AG08396 (cell line): ENCODE results near the gene SRGAP1.
"Not testable (repeated sequence)": the region's sequence is repeated elsewhere in the genome, so short reads cannot be mapped to it uniquely, and the experiment has no call there.

ENCODE experiments used
- DNase-seq: peaks from one replicate; pipeline ENCODE4 v3.0.0; 2012; ENCODE audit warnings: low spot score, mixed read lengths

SRGAP1 gene

DNA sequence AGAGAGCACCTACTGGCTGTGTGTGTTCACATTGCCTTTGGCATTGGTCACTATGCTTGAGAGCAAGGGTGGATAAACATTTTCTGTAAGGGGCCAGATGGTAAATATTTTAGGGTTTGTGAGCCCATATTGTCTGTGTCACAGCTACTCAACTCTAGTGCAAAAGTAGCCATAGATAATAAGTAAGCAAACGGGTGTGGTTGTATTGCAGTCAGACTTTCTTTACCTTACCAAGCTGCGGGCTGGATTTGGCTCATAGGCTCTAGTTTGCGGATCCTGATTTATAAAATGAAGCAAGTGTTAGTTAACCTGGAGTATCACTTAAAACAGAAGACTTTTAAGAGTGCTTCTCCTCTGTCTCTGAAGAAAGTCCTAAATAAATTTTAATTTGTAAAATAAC lies 208.6 kb downstream of the SRGAP1 start:
- DNase-seq: no peak

DNA sequence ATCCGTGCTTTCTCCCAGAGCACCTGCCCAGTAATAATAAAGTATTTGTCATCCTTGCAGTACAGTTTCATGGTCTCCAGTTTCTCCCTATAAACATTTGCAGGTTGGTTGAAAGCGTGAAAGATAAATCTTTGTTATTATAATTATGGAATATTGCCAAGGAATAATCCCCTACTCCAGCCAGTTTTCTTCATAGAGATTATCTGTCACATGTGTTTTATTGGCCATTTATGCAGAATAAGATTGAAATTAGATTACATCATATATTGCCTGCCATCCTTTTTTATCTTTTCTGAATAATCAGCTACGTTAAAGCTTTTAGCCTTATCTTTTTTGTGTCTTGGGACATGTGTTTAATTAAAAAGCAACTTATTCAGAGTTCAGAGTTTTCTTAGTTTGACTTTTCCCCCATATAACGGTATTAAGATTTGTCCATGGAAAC lies 209.6 kb downstream of the SRGAP1 start:
- no peak for DNase-seq

DNA sequence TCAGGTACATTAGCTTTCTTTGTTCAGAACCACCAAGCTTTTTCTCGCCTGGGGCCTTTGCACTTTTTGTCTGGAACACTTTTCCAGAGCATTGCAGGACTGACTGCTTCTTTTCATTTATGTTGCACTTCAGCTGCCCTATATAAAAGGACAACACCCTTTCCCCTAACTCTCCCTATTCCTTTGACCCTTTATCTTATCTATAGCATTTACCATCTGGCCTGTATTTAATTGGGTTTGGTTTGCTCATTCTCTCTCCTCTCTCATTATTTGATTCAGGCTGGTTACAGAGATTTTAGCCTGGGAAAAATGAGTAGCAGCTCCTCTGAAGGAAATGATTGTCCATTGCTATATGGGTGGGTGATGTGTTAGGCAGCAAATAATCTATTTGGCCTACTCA lies 212.2 kb downstream of the SRGAP1 start:
- no peak for DNase-seq

DNA sequence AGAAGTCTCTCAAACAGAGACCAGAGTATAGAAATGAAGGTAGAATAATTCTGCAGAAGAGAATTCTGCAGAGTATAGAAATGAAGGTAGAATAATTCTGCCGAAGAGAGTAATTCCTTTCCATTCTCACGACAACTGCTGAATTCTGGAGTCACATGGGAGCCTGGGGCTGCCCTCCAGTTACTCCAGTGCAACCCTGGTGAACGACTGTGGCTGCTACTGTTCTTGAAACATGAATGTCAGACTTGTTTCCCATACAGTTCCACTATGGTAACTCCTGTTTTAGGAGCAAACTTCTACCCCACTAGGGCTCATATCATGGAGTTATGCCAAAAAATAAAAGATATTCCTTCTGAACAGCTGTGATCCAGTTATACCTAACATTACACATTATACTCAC lies 213.2 kb downstream of the SRGAP1 start:
- DNase-seq: no peak

DNA sequence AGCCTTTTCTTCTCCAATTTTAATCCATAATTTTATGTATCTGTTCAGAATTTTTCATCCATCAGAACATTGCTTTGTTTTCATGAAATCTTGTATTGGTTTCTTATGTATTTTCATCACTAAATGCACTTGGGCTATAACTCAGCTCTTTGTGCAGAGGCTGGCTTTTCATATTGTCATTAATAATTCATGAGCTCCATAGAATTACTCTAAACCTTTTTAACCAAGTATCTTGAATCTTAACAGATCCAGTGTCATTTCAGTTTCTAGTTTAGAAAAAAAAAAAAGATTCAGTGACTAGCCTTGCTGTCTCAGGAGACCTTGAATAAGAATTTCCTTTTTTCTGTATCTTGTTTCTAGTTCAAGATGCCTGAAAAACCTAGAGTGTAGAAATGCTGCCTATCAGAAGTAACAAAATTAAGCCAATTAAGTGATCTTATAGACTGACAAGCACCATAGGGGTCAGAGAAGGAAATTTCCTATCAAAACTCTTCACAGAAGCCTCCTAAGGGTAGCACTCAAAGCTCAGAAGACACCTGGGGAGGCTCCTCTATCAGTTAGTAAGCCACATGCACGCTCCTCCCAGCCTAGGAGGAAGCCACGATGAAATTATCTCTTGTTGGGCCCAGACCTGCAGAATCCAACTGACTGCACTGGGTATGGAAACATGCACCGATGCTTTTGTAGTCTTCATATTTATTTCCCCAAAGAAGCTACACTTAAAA lies 214.2 kb downstream of the SRGAP1 start:
- DNase-seq: no peak

DNA sequence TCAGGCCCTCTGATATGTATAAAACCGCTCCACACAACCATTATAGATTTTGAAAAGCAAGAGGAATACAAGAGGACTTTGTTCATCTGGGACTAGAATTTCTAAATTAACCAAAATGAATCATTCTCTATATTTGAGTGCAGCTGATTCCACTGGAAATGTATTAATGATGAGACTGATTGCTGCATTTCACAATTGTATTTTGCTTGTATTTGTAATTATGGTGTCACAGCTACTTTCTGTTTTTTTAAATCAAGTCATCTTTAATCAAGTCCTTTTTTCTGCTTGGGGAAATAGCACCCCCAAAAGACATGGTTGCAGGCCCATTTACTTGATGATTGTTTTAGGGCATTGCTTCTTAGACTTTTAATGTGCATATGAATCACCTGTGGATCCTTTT lies 215.2 kb downstream of the SRGAP1 start:
- DNase-seq: no peak

DNA sequence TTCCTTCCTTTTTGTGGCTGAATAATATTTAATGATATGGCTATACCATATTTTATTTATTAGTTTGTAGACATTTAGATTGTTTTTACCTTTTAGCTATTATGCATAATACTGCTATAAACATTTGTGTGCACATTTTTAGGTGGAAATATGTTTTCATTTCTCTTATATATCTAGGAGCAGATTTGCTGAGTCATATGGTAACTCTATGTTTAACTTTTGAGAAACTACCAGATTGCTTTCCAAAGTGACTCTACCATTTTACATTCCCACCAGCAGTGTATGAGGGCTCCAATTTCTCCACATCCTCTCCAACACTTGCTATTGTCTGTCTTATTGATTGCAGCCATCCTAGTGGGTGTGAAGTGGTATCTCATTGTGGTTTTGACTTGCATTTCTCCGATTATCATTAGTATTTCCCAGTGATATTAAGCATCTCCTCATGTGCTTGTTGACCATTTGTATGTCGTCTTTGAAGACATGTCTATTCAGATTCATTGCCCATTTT lies 217.4 kb downstream of the SRGAP1 start:
- no peak for DNase-seq

DNA sequence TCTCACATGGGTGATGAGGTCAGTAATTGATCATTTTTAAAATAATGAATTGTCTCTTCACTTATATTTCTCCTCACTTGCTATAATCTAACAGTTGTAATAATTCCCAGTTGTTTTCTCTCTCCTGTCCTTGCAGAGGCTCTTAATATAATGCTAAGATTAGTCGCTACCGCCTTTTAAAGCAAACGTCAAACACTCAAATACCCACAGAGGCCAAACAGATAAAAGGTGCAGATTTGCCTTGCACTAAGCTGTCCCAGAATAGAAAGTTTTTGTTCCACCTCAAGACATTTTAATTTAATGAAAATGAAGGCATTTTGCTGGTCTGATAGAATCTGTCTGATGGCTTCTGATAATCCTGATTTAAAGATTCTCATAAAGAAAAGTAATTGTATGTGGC lies 218.6 kb downstream of the SRGAP1 start:
- no peak for DNase-seq

DNA sequence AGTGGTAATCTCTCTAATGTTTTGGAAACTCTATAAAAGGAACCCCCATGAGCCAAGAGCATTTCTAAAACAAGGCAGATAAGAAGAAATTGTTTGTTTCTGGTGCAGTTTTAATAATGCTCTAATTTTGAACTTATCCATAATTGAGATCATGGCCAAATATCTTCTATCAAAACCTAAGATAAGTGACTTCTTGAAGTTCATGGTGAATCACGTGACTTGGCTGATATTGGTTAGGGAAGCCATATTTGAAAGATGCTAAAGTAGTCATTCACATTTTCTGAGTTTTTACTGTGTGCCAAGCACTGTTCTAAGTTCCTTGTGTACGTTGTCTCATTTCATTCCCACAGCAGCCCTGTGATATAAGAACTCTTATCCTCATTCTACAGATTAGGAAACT lies 219.7 kb downstream of the SRGAP1 start:
- no peak for DNase-seq

DNA sequence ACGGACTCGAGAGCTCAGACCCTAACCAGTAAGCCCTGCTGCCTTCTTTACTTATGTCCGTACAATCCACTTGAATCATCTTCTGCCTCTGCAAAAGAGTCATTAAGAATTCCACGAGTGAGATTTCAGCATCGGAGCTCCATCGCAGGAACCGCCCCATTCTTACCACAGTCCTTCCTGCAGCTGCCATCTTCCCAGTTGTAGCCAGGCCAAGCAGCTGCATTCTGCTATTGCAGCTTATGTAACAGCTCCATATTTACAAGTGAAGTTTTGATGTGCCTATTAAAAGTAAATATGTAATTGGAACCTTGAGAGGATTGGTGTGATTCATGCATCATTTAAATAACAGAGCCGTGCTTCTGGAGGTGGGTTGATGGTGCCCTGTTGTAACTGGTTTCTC lies 220.2 kb downstream of the SRGAP1 start:
- DNase-seq: no peak

DNA sequence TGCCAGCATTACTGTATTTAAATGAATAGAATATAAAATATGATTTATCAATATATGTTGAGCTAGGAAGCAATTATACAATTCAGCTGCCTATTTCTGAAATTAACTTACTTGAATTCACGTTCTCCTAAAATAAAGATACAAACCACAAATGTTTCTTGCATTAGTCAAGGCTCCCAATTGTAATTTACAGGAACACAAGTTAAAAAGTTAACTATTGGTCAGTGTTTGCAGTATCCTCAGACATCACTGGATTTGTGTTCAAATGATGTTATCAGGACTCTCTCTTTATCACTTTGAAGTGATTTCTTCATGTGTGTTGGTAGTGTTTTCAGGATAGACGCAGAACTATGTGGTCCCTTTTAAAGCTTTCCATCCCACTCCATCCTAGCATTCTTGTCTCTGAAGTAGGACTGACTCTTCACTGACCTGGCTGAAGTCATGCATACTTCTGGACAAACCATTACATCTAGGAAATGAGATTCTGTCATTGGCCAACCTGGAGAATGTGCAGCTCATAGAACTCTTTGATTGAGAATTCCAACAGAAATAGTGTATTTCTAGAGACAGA lies 221.5 kb downstream of the SRGAP1 start:
- DNase-seq: peak; percentile 22

DNA sequence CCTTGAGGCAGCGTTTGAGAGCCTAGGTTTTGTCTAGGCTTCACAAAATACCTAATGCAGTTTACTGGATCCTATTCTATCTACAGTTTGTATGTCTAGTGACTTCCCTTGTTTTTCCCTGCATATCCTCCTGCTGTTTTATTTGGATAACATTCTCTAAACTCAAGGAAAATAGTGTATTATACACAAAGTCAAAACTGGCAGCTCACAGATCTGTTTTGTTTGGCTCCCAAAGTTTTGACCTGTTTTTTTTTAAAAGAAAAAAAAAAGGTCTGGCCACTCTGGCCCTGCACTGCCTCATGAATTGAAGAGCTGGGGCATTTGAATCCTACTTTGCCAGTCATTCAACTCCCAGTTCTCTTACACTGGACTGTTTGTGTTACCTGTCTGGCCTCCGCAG lies 222.3 kb downstream of the SRGAP1 start:
- DNase-seq: no peak

DNA sequence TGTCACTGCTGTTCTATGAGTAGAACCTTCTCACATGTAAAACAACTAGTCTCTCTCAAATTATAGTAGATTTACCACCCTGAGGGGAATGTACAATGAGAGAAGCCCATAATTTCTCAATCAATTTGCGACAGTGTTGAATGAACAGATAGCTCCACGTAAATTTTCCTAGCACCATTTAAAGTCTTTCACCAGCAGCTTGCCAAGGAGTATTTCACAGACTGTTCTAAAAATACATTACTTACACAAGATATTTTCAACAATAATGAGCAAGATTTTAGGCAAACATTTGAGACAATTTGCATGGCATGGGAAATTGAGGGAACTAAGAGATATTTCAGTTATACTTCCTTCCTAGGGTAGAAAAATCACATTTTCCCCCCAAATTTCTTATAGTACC lies 226.0 kb downstream of the SRGAP1 start:
- DNase-seq: no peak

DNA sequence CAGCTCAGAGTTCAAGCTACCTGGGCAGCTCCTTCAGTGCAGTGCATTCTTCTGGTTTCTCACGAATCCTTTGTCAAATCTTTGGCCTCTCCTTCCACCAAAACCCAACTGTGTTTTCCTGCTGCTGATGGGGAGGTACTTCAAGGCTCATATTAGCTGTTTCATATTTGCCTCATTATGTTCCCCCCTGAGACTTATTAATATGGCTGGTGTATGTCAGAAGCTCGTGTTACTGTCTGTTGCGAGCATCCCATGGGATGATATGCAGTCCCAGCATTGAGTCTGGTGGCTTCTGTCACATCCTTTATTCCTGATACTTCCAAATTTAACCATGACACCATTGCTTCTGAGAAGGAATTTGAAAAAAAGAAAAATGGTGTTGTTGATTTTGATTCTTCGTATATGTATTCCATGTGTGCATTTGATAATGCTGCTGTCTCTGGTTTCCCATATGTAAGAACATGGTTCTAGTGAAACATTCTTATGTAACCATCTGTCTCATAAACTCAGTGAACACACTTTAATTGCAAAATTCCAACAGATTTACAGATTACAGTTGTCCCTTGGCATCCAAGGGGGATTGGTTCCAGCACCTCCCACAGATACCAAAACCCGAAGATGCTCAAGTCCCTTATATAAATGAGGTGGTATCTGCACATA lies 228.5 kb downstream of the SRGAP1 start:
- no peak for DNase-seq

DNA sequence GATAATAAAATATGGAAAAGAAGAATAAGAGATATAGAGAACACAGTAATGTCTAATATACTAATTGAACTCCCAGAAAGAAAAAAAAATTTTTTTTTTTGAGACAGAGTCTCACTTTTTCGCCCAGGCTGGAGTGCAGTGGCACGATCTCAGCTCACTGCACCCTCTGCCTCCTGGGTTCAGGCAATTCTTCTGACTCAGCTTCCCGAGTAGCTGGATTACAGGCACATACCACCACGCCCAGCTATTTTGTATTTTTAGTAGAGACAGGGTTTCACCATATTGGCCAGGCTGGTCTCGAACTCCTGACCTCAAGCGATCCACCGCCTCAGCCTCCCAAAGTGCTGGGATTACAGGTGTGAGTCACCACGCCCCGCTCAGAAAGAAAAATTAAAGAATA lies 232.1 kb downstream of the SRGAP1 start:
- not testable (repeated sequence) for DNase-seq

DNA sequence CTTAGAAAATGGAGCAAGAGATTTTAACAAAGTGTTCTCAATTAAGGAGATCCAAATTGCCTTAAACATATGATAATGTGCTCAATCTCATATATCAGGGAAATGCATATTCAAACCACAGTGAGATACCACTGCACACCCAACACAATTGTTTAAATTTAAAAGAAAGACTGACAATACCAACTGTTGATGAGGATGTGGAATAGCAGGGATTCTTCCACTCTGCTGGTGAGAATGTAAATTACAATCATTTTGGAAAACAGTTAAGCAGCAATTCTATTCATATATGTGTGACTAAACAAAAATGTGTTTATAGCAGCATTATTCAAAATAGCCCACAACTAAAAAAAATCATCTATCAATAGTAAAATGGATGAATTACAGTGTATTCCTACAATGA lies 233.4 kb downstream of the SRGAP1 start:
- DNase-seq: no peak

DNA sequence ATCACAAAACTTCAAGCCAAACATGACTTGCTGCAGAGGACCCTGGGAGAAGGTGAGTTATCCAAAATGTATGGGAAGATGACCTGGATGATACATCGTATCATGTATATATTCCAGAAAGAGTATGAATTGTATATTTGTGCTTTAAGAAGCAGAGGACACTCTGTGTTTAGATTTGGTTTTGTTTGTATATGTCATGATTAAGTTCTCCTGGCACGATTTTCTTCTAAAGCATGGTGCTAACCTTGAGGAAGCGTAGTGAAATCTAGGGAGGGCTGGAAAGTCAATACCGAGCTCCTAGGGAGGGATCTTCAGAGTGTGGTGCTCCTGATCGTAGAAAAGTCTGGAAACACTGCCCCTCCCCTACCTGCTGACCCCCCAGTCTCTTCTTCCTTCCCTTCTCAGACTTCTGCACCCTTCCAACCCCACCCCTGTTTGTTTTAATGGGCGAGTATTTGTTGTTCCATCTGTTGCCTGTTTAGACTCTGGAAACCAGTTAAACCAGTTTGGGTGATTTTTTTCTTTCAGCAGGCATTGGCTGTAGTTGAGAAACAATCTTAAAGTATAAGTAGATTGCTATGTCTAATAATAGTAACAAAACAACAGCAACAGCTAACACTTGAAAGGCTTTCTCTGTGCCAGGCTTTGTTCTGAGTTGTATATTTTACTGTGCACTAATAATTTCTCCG lies 236.0 kb downstream of the SRGAP1 start:
- no peak for DNase-seq

DNA sequence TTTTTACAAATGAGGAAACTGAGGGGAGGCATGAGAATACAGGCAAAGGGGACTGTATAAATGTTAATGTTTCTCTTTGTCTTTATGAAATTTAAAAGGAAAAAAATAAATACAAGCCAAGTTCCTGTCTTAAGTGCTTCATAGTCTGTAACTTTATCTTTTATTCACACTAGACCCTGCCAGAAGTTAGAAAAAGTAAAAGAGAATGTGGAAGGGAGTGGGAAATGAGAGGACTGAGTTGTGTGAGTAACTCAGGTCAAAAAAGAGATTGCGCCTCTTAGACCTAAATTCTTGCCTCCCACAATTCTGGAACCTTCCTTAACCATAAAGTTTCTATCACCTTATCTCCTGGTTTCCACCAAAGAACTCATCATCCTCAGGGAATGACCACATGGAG lies 236.5 kb downstream of the SRGAP1 start:
- DNase-seq: no peak

DNA sequence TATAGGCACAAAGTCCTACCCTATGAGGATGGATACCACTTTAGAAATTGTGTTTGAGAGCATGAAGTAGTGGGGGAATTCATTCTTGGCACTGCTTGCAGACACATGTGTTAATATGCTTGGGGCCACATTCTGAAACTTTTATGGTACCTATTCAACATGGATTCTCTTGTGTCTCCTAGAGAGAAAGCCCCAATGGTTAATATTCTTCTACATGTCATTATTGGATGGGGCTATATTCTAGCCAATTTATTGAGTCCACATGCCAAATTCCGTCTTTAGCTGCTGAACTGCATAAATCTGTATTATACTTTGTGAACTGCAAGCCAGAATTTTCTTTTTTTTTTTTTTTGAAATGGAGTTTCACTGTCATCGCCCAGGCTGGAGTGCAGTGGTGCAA lies 237.6 kb downstream of the SRGAP1 start:
- DNase-seq: no peak

DNA sequence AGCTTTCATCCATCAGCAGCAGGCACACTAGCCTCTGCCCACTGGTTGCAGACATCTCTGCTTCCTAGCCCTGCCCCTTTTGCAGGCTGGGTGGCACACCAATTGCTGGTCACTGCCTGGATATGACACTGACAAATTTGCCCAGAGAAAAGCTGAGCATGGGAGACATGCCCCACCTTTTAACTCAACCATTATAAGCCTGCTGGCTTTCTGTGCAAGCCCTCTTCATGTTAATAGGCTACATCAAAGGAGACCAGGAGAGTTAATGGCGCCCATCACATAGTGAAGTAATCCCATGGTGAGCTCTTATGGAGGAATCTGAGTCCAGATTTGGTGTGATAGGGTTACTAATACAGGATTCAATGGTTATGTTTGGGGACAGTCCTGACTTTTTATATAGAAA lies 238.4 kb downstream of the SRGAP1 start:
- no peak for DNase-seq

DNA sequence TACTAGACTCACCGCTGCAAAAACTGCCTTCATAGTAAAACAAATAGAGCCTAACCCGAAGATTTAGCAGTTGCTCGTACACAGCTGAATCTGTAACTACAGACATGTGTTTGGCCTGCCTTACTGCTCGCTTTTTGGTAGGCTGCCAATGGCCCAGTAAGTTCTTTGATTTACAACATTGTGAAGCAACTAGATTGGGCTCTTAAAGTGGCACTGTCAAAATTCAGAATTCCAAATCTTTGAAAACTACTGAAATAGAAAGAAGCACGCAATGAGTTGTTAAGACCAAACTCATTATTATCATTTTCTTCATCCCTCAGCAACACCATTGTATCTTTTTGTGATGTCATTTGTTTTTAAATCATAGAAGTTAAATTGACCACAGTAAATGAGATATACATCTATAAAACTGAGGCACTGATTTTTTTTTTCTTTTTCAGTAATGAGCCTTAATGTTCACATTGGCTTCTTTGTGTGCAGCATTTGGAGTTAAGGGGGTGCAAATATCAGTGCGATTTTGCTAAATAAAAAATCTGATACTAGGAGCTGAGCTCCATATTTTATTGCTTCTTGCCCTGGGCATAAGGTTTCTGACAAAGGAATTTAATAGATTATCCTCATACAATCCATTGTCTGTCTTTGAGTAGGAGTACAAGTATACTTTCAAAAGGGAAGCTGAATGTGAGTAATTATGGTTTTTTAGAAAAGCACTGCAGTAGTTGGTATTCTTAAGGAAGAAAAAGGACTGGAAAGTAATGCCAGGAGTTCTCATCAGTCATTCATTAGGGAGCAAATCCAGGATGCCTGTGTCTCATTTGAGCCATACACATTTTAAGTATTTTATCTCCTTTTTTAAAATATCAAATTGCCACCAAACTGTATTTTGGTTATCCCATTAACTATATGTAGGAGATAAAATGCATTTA lies 239.0 kb downstream of the SRGAP1 start:
- DNase-seq: peak; percentile 52

DNA sequence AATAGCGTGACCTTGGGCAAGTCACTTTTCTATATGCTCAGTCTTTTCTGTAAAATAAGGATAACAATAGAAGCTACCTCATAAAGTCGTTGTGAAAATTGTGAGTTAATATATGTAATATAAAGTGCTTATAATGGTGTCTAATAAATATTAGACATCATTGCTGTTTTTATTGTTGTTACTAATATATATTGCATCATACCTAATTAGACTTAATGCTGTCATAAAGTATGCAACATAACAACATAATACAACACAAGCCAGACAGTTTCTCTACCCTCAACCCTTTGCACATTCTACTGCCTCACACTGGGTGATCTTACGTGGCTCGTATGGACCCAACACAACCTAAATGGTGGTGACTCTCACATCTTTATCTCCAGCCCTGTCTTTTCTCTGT lies 240.7 kb downstream of the SRGAP1 start:
- DNase-seq: no peak
